Measurements from ENCODE around the gene MIPOL1. TPM values are rescaled to one million over a fixed set of nuclear protein-coding genes. Genes with fewer than 3 reads are reported as not detected.
A peak's percentile ranks its signal among the peaks of the same experiment; 100 is the strongest.

The MIPOL1 gene
- total and polyA plus RNA-seq, 2 of the 13 experiments (the other 11 are each of a cell fraction or from before 2014, with no cell fraction given) = 8.6 to 34.2 TPM

- TF ChIP-seq THAP7 (CRISPR knock-in tag; IDR thresholded peaks at IDR 0.05) (no peak), TSC22D2 (CRISPR knock-in tag; IDR thresholded peaks at IDR 0.05; ENCODE audit: borderline replicate concordance) (no peak), POLR2A (IDR thresholded peaks at IDR 0.05; ENCODE audit: insufficient read depth in 1 of 2, low read depth in 2 of 2, low read length in 2 of 2) (no peak), SP140L (CRISPR knock-in tag; IDR thresholded peaks at IDR 0.05; ENCODE audit: borderline replicate concordance) (no peak), DRAP1 (CRISPR knock-in tag; IDR thresholded peaks at IDR 0.05) (0 out of 2 replicates have a peak, but pooled peaks have one; percentile 21), RBAK (CRISPR knock-in tag; IDR thresholded peaks at IDR 0.05) (no peak), KIAA2018 (CRISPR knock-in tag; IDR thresholded peaks at IDR 0.05; ENCODE audit: borderline replicate concordance) (no peak), FOXO1 (CRISPR knock-in tag; IDR thresholded peaks at IDR 0.05) (no peak), FOXP4 (CRISPR knock-in tag; IDR thresholded peaks at IDR 0.05) (no peak), YEATS4 (CRISPR knock-in tag; IDR thresholded peaks at IDR 0.05; ENCODE audit: borderline replicate concordance) (no peak), CEBPZ (IDR thresholded peaks at IDR 0.05; ENCODE audit: low read length) (no peak)
- TF ChIP-seq, protein P1, sequence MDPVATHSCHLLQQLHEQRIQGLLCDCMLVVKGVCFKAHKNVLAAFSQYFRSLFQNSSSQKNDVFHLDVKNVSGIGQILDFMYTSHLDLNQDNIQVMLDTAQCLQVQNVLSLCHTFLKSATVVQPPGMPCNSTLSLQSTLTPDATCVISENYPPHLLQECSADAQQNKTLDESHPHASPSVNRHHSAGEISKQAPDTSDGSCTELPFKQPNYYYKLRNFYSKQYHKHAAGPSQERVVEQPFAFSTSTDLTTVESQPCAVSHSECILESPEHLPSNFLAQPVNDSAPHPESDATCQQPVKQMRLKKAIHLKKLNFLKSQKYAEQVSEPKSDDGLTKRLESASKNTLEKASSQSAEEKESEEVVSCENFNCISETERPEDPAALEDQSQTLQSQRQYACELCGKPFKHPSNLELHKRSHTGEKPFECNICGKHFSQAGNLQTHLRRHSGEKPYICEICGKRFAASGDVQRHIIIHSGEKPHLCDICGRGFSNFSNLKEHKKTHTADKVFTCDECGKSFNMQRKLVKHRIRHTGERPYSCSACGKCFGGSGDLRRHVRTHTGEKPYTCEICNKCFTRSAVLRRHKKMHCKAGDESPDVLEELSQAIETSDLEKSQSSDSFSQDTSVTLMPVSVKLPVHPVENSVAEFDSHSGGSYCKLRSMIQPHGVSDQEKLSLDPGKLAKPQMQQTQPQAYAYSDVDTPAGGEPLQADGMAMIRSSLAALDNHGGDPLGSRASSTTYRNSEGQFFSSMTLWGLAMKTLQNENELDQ (CRISPR knock-in tag; IDR thresholded peaks at IDR 0.05; ENCODE audit: borderline replicate concordance) = peak; percentile 42; the same call in 1 of the 2 replicates
Observed at GRCh38 chr14:37237735-37238200, 40.0 kb downstream of the MIPOL1 start (continued).
